ENCODE results near the gene RALGPS1. TPM values are rescaled to one million over a fixed set of nuclear protein-coding genes. Genes with fewer than 3 reads are reported as not detected.

RALGPS1 gene
- total RNA-seq, 1 experiment from 2014 or later, result 0.42 TPM

GRCh38 chr9:127092041-127092608 lies 177.5 kb downstream of the RALGPS1 start:
- DNase-seq (ENCODE audit: low read depth), result peak; percentile 62

- DNase-seq (ENCODE audit: low read depth), result no peak
Measured at GRCh38 chr9:127093319-127094020, 178.9 kb downstream of the RALGPS1 start.

GRCh38 chr9:127095411-127095810 lies 180.8 kb downstream of the RALGPS1 start:
- DNase-seq (ENCODE audit: low read depth), result no peak

GRCh38 chr9:127096208-127096607 lies 181.6 kb downstream of the RALGPS1 start:
- no peak for DNase-seq (ENCODE audit: low read depth)

- DNase-seq (ENCODE audit: low read depth), result no peak
Measured at GRCh38 chr9:127097683-127098082, 183.1 kb downstream of the RALGPS1 start.

GRCh38 chr9:127098916-127099553 lies 184.5 kb downstream of the RALGPS1 start:
- DNase-seq (ENCODE audit: low read depth), result no peak

- DNase-seq (ENCODE audit: low read depth), result no peak
Measured at GRCh38 chr9:127099664-127100063, 185.1 kb downstream of the RALGPS1 start.

GRCh38 chr9:127102176-127102575 lies 187.6 kb downstream of the RALGPS1 start:
- DNase-seq (ENCODE audit: low read depth), result no peak

GRCh38 chr9:127102788-127103187 lies 188.2 kb downstream of the RALGPS1 start:
- no peak for DNase-seq (ENCODE audit: low read depth)

GRCh38 chr9:127104581-127105311 lies 190.2 kb downstream of the RALGPS1 start:
- no peak for DNase-seq (ENCODE audit: low read depth)

GRCh38 chr9:127105805-127106465 lies 191.4 kb downstream of the RALGPS1 start:
- no peak for DNase-seq (ENCODE audit: low read depth)

GRCh38 chr9:127106466-127106855 lies 191.9 kb downstream of the RALGPS1 start:
- DNase-seq (ENCODE audit: low read depth), result no peak

- no peak for DNase-seq (ENCODE audit: low read depth)
Measured at GRCh38 chr9:127107171-127107928, 192.8 kb downstream of the RALGPS1 start.

GRCh38 chr9:127107929-127108876 lies 193.6 kb downstream of the RALGPS1 start:
- no peak for DNase-seq (ENCODE audit: low read depth)

- no peak for DNase-seq (ENCODE audit: low read depth)
Measured at GRCh38 chr9:127109212-127109711, 194.7 kb downstream of the RALGPS1 start.

- no peak for DNase-seq (ENCODE audit: low read depth)
Measured at GRCh38 chr9:127112056-127112455, 197.5 kb downstream of the RALGPS1 start.

GRCh38 chr9:127112735-127113161 lies 198.2 kb downstream of the RALGPS1 start:
- peak; percentile 56 for DNase-seq (ENCODE audit: low read depth)

GRCh38 chr9:127113191-127113972 lies 198.8 kb downstream of the RALGPS1 start:
- no peak for DNase-seq (ENCODE audit: low read depth)
